Spinal cord (tissue), 10 donors: ENCODE data around the gene KLHL1. TPM values are rescaled to one million over a fixed set of nuclear protein-coding genes. Genes with fewer than 3 reads are reported as not detected.
"Not testable (repeated sequence)": the region's sequence is repeated elsewhere in the genome, so short reads cannot be mapped to it uniquely, and the experiment has no call there.

Source experiments
- DNase-seq, 6 donors: peaks; one replicate each; pipeline versions ENCODE4 v3.0.0 to v3.0.0-alpha.2; 2013 to 2015; ENCODE audit warnings: low spot score in 6 of 6, low read depth in 4 of 6
- H3K27ac ChIP-seq: one replicate; pipeline ENCODE4 v1.5.1; 2013; ENCODE audit warnings: low read depth, low read length, control low read depth
- H3K27me3 ChIP-seq: one replicate; pipeline ENCODE4 v1.6.1; 2013; ENCODE audit warnings: low read length; ENCODE audit not compliant: control insufficient read depth, insufficient read depth
- H3K36me3 ChIP-seq: one replicate; pipeline ENCODE4 v1.6.1; 2013; ENCODE audit warnings: low read length; ENCODE audit not compliant: control insufficient read depth, insufficient read depth
- H3K4me1 ChIP-seq: one replicate; pipeline ENCODE4 v1.6.1; 2013; ENCODE audit warnings: low read length; ENCODE audit not compliant: control insufficient read depth, insufficient read depth
- H3K4me3 ChIP-seq: one replicate; pipeline ENCODE4 v1.5.1; 2013; ENCODE audit warnings: low read depth, low read length, control low read depth
- H3K9me3 ChIP-seq: one replicate; pipeline ENCODE4 v1.6.1; 2013; ENCODE audit warnings: low read length; ENCODE audit not compliant: control insufficient read depth, insufficient read depth
- WGBS: methylation state at CpG from one replicate; pipeline ENCODE4 v1.1.5; 2013; ENCODE audit warnings: missing lambda C conversion rate; ENCODE audit not compliant: insufficient coverage; 5-methylcytosine and 5-hydroxymethylcytosine counted together
- long read RNA-seq, 4 donors: transcript quantifications; one replicate each; lab custom pipeline, GENCODE V29; 2026
- polyA plus RNA-seq, 2 donors: library from polyadenylated mRNA; unstranded; fragments of 120-200 nt; gene quantifications; one replicate each; pipeline ENCODE4 v1.2.1, GENCODE V29; 2013; ENCODE audit not compliant: insufficient read length in 2 of 2
- total RNA-seq, 2 donors: library from RNA; depleted of rRNA in 1 of 2; stranded (reverse); fragments of 120-200 nt in 1 of 2; fragments of >200 nt in 1 of 2; gene quantifications; one replicate each; pipeline versions ENCODE4 v1.2.3 to v1.2.4, GENCODE V29; 2013 to 2014
- donor health status: healthy.

Gene KLHL1, protein sequence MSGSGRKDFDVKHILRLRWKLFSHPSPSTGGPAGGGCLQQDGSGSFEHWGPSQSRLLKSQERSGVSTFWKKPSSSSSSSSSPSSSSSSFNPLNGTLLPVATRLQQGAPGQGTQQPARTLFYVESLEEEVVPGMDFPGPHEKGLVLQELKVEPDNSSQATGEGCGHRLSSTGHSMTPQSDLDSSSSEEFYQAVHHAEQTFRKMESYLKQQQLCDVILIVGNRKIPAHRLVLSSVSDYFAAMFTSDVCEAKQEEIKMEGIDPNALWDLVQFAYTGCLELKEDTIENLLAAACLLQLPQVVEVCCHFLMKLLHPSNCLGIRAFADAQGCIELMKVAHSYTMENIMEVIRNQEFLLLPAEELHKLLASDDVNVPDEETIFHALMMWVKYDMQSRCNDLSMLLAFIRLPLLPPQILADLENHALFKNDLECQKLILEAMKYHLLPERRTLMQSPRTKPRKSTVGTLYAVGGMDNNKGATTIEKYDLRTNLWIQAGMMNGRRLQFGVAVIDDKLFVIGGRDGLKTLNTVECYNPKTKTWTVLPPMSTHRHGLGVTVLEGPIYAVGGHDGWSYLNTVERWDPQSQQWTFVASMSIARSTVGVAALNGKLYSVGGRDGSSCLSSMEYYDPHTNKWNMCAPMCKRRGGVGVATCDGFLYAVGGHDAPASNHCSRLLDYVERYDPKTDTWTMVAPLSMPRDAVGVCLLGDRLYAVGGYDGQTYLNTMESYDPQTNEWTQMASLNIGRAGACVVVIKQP
- total RNA-seq (10 to 100 TPM in 1 of 2 donors, 1 to 10 TPM in 1; 8.9 to 21.0 TPM), polyA plus RNA-seq (1 to 10 TPM; 7.5 to 9.6 TPM)
- long read RNA-seq, donor 1, full-length matches to known transcripts: 3 of 3 reads
- long read RNA-seq, donor 1, partial matches to known transcripts: 0 of 3 reads
- long read RNA-seq, donor 1, other reads (novel, unspliced or antisense): 0 of 3 reads
- long read RNA-seq, donor 2: 0 reads
- long read RNA-seq, donor 3, full-length matches to known transcripts: 1 of 1 reads
- long read RNA-seq, donor 3, partial matches to known transcripts: 0 of 1 reads
- long read RNA-seq, donor 3, other reads (novel, unspliced or antisense): 0 of 1 reads
- long read RNA-seq, donor 4: 0 reads

DNA sequence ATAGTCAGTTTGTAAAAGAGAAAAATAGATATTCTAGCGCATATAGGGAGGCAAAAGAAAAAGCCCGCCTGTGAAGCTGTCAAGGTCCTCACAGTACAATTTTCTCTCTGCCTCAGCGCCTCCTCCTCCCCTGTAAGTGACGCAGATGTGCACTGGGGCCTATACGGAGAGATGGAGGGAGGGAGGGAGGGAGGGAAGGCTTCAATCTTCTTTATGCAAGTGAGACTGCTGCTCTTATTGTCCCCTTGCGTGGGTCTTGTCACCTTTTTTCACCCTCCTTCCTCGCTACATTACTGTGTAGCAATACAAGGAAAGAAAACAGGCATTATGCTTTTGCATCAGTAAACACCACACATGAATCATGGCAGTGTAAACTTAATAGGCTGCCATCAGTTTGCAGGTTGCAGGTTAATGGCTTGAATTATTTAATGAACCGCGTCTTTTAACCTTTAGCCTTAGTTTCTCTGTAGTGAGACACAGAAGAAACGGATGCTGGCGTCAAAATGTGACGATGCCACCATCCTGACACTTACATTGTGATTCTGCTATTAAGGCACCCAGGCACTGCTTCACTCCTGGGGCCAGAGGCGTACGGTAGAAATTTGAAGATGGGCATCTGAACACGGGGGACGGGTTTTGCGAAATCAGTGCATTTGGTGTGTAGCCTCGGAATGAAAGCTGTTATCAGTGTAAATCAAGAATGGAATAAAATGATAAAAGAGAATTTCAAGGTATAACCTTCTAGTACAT is at the start of gene KLHL1:
KLHL1 (minus strand) TSS at position 97 of the 750 bp plus-strand sequence. CDS start 753 bp downstream, outside the sequence.
- peaks cover 12% of the 10 kb centered on the region for H3K4me1 ChIP-seq
- no peak within 1 kb of the TSS for H3K27ac ChIP-seq
- 45% methylated on average over 11 of the region's 18 CpGs for WGBS
- H3K27me3 ChIP-seq: peaks cover 15% of the 10 kb centered on the region
- H3K36me3 ChIP-seq: no peaks in the 10 kb centered on the region
- H3K4me3 ChIP-seq: peak within 1 kb of the TSS; percentile 35
- DNase-seq: peak in 5 of 6 donors; percentile 31 to 93 (median 54)
- H3K9me3 ChIP-seq: no peaks in the 10 kb centered on the region

DNA sequence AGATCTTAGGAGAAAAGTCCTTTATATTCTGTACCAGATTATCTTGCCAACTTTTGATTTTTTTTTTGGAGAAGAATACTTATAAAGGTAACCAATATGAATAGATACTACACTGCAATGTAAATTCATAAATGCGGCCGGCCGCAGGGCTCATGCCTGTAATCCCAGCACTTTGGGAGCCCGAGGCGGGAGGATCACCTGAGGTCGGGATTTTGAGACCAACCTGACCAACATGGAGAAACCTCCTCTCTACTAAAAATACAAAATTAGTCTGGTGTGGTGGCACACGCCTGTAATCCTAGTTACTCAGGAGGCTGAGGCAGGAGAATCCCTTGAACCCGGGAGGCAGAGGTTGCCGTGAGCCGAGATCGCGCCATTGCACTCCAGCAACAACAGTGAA is 34.4 kb upstream of the KLHL1 start:
- H3K4me3 ChIP-seq, H3K36me3 ChIP-seq, H3K4me1 ChIP-seq, H3K27ac ChIP-seq, H3K27me3 ChIP-seq, DNase-seq, H3K9me3 ChIP-seq: not testable (repeated sequence)
- WGBS: 100% methylated on average over 2 of the region's 12 CpGs

DNA sequence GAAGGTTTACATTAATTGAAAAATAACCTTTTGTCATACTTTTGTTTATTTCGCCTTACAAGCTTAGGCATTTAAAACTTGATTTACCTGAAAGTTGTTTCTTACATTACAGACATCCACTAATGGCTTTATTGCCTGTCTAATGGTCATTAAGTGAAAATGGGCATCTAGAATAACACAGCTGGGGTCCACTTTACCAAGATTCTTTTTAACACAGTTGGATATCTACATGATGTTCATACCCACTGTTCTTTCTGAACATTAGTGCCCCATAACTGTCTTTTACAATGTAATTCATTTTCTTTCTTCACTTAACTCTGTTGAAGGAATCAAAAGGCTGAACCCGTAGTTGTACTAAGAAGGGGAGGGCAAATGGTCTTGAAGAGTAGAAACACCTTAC is 19.8 kb upstream of the KLHL1 start:
- peak in 1 of 6 donors; percentile 49 for DNase-seq
- Histone ChIP-seq H3K27ac (no peak overlapping the region), H3K36me3 (no peaks in the 10 kb centered on the region), H3K4me3 (no peak overlapping the region), H3K9me3 (no peaks in the 10 kb centered on the region), H3K27me3 (no peaks in the 10 kb centered on the region), H3K4me1 (no peaks in the 10 kb centered on the region)
- no CpG with 5 or more reads among the region's 2 CpGs for WGBS

DNA sequence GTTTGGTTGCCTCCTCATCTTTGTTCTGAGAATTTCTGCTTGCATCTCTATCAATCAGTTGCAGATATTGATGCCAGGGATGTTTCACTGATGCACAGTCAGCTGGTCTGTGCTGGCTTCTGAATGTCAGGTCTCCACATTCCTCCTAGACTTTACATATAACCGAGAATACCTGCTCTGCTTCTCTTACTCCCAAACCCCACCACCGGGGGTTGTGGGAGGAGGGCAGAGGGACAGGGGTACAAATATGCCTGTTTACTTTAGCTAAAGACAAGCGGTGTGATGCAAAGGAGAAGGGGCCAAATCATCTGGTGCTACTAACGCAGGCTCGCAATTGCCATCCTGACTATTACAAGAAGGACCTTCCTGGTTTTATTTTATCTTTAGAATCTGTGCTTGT is 17.4 kb upstream of the KLHL1 start:
- WGBS: 80% methylated on average over 1 of the region's 5 CpGs
- no peak overlapping the region for H3K27ac ChIP-seq
- no peaks in the 10 kb centered on the region for H3K4me1 ChIP-seq
- no peaks in the 10 kb centered on the region for H3K36me3 ChIP-seq
- no peak for DNase-seq
- no peaks in the 10 kb centered on the region for H3K9me3 ChIP-seq
- no peak overlapping the region for H3K4me3 ChIP-seq
- no peaks in the 10 kb centered on the region for H3K27me3 ChIP-seq

DNA sequence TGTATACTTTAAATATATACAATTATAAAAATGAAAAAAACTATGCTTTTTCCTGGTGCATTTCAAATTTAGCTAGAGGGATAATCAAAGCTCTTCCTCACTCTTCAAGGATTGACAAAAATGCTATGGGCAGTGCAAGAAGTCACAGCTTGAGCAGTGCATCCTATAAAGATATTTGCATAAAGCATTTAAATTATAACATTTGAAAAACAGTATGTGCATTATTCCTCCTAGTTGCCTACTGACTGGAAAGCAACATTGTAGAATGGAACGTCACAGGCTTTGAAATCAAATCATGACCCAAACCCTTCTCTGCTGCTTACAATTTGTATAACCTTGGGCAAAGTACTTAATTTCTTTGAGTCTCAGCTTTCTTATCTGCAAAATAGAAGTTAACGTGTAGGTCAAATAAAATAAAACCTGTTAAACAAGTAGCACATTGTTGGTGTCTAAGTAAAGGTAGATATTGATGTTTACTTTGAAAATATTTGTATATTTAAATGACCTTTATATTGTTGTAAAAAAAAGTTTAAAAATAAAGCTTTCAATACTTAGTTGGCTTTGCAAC is 9.2 kb upstream of the KLHL1 start:
- Histone ChIP-seq H3K27ac (no peak overlapping the region), H3K9me3 (no peaks in the 10 kb centered on the region), H3K4me3 (no peak overlapping the region), H3K4me1 (no peaks in the 10 kb centered on the region), H3K36me3 (no peaks in the 10 kb centered on the region), H3K27me3 (no peaks in the 10 kb centered on the region)
- no CpG with 5 or more reads among the region's 2 CpGs for WGBS
- DNase-seq: no peak

DNA sequence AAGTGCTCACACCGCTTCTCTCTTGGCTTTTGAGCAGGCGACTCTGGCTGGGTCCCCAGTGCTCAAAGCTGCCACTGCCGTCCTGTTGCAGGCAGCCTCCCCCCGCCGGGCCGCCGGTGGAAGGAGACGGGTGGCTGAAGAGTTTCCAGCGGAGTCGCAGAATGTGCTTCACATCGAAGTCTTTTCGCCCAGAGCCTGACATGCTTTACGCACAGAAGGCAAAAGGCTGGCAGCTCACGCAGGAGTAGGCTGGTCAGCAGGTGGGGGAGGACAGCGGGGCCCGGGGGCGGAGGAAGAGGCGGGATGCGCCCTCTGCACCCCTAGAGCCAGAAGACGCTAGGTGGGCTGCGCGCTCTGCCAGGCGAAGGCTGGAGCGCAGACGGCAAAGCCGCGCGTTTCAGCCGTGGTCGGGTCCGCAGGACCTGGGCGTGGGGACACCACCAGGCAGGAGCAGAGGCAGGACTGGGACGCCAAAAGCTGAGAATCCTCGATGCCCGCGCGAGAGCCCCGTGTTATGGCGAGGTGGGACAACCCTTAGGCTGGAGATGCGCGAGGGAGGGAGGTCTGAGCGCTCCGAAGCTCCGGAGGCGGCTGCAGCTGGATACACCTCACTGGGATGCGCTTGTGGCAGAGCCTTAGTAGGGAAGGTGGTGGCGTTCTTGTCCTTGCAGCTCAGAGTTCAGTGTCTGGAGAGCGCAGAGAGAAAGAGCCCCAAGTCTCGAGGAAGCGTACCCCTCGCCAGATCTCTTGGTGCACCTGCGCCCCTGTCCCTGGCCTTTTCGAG is 562 bp downstream of the KLHL1 start, which contains the start of gene ATXN8OS:
ATXN8OS (plus strand) TSS at position 329 of the 784 bp plus-strand sequence.
- DNase-seq: peak in 5 of 6 donors; percentile 11 to 81 (median 44)
- Histone ChIP-seq H3K9me3 (no peaks in the 10 kb centered on the region), H3K4me1 (peaks cover 12% of the 10 kb centered on the region), H3K27ac (no peak within 1 kb of the TSS), H3K4me3 (peak within 1 kb of the TSS; percentile 35), H3K36me3 (no peaks in the 10 kb centered on the region), H3K27me3 (peaks cover 15% of the 10 kb centered on the region)
- under 1% methylated on average over 53 of the region's 53 CpGs for WGBS

DNA sequence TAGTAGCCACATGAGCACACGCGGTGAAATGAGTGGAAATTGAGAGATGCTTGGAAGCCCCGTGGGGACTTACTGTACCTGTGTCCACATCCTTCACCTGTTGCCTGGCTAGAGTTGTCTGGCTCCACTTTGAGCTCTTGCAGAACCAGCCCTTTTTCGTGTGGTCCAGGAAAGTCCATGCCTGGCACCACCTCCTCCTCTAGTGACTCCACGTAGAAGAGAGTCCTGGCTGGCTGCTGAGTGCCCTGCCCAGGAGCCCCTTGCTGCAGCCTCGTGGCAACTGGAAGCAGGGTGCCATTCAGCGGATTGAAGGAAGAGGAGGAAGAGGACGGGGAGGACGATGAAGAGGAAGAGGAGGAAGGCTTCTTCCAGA is 1.1 kb downstream of the KLHL1 start:
- Histone ChIP-seq H3K4me3 (peak overlapping the region; percentile 35), H3K36me3 (no peaks in the 10 kb centered on the region), H3K9me3 (no peaks in the 10 kb centered on the region), H3K27ac (no peak overlapping the region), H3K4me1 (peaks cover 12% of the 10 kb centered on the region), H3K27me3 (peaks cover 15% of the 10 kb centered on the region)
- 31% methylated on average over 8 of the region's 9 CpGs for WGBS
- DNase-seq: no peak

DNA sequence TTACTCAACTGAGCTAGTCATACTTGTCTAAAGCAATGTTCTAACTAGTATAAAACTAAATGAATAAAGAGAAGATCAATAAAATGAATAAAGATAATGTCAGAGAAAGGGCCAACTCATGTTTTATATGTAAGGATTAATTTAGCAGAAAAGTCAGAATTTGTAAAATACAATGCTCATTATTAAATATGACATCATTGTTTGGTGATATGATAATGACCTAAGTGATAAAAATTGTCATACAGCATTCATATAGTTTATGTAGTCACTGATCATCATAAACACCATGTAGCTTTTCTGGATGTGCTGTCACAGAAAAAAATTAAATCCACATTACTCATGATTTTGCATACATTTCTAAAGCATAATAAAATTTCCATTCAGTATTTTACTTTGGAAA is 3.8 kb downstream of the KLHL1 start:
- Histone ChIP-seq H3K27ac (no peak overlapping the region), H3K36me3 (no peaks in the 10 kb centered on the region), H3K4me1 (peaks cover 12% of the 10 kb centered on the region), H3K4me3 (no peak overlapping the region), H3K9me3 (no peaks in the 10 kb centered on the region), H3K27me3 (peaks cover 15% of the 10 kb centered on the region)
- DNase-seq: no peak
